ENCODE data around the gene TRIM41.

GRCh38 chr5:181198106-181198685 lies 24.9 kb upstream of the TRIM41 start:
- no peak for TF ChIP-seq CTCF (IDR thresholded peaks at IDR 0.05)
- TF ChIP-seq ZFX (IDR thresholded peaks at IDR 0.05; ENCODE audit: borderline replicate concordance), result no peak
